DND-41 (cell line): ENCODE data around the gene IL22RA1.

ENCODE experiments used
- ATAC-seq: fragments of 200-7000 bp; cut with Tn5 transposase; 3 replicates; pipeline ENCODE4 v1.9.1; 2021; ENCODE audit warnings: low read depth; ENCODE audit not compliant: insufficient read depth
- DNase-seq: peaks from one replicate; pipeline ENCODE4 v3.0.0-alpha.2; 2020
- H2AFZ ChIP-seq: 2 replicates; pipeline ENCODE4 v1.6.0; 2012; ENCODE audit warnings: low read depth, low read length
- H3K27ac ChIP-seq: 2 replicates; pipeline ENCODE4 v1.5.1; 2012; ENCODE audit warnings: low read length, inconsistent platforms
- H3K27me3 ChIP-seq: fragments of 200-600 bp; sonication (generic); 2 replicates; pipeline ENCODE4 v1.6.0; 2012; ENCODE audit warnings: low read length, mild to moderate bottlenecking, inconsistent platforms; ENCODE audit not compliant: insufficient read depth, poor library complexity
- H3K36me3 ChIP-seq: 2 replicates; pipeline ENCODE4 v1.5.1; 2012; ENCODE audit warnings: low read length, inconsistent platforms; ENCODE audit not compliant: insufficient read depth
- H3K4me1 ChIP-seq: 2 replicates; pipeline ENCODE4 v1.5.1; 2012; ENCODE audit warnings: mild to moderate bottlenecking, low read length; ENCODE audit not compliant: insufficient read depth
- H3K4me2 ChIP-seq: 2 replicates; pipeline ENCODE4 v1.6.0; 2012; ENCODE audit warnings: mild to moderate bottlenecking, moderate library complexity, low read length, inconsistent platforms; ENCODE audit not compliant: insufficient read depth
- H3K4me3 ChIP-seq, 2 experiments: fragments of 200-600 bp in 1 of 2; shearing (Covaris generic) in 1 of 2; 2 replicates each; pipeline ENCODE4 v1.5.1; 2012 to 2016; ENCODE audit warnings: inconsistent platforms in 2 of 2, low read length in 2 of 2, mild to moderate bottlenecking in 2 of 2, low read depth in 1 of 2, moderate library complexity in 1 of 2
- H3K79me2 ChIP-seq: 2 replicates; pipeline ENCODE4 v1.6.0; 2012; ENCODE audit warnings: low read length, inconsistent platforms; ENCODE audit not compliant: insufficient read depth
- H3K9ac ChIP-seq: 2 replicates; pipeline ENCODE4 v1.6.0; 2012; ENCODE audit warnings: low read depth, mild to moderate bottlenecking, inconsistent platforms, low read length, moderate library complexity
- H3K9me3 ChIP-seq: 2 replicates; pipeline ENCODE4 v1.5.1; 2012; ENCODE audit warnings: low read length, moderate library complexity, mild to moderate bottlenecking, inconsistent platforms; ENCODE audit not compliant: insufficient read depth, severe bottlenecking
- H4K20me1 ChIP-seq: 2 replicates; pipeline ENCODE4 v1.6.0; 2012; ENCODE audit warnings: low read length; ENCODE audit not compliant: insufficient read depth
- CTCF ChIP-seq: IDR thresholded peaks from 2 replicates; pipeline ENCODE4 v1.5.1; 2012; ENCODE audit warnings: borderline replicate concordance, low read length, moderate library complexity, mild to moderate bottlenecking; ENCODE audit not compliant: poor library complexity, severe bottlenecking; ENCODE audit errors: extremely low read depth
- EZH2 ChIP-seq: IDR thresholded peaks from 3 replicates; pipeline ENCODE4 v1.6.1; 2012; ENCODE audit warnings: borderline replicate concordance, low read depth, mild to moderate bottlenecking, moderate library complexity, low read length, inconsistent platforms; ENCODE audit not compliant: severe bottlenecking

Gene IL22RA1

GRCh38 chr1:24127134-24127800 is 15.7 kb downstream of the IL22RA1 start:
- H3K4me2 ChIP-seq: no peak overlapping the region
- TF ChIP-seq CTCF: no peak
- no peak for TF ChIP-seq EZH2
- H3K36me3 ChIP-seq: no peaks in the 10 kb centered on the region
- H2AFZ ChIP-seq: no peak overlapping the region
- no peaks in the 10 kb centered on the region for H3K79me2 ChIP-seq
- H3K9ac ChIP-seq: no peak overlapping the region
- no peak for DNase-seq
- no peak overlapping the region for H3K4me3 ChIP-seq
- H3K27ac ChIP-seq: no peak overlapping the region
- no peaks in the 10 kb centered on the region for H3K27me3 ChIP-seq
- peaks cover 4% of the 10 kb centered on the region; the same call in 1 of the 2 replicates for H4K20me1 ChIP-seq
- ATAC-seq: no peak
- H3K4me1 ChIP-seq: no peaks in the 10 kb centered on the region
- H3K9me3 ChIP-seq: peaks cover 5% of the 10 kb centered on the region

GRCh38 chr1:24126672-24127023 is 16.3 kb downstream of the IL22RA1 start:
- Histone ChIP-seq H3K4me3 (no peak overlapping the region), H3K27ac (no peak overlapping the region), H3K27me3 (no peaks in the 10 kb centered on the region), H3K79me2 (no peaks in the 10 kb centered on the region), H3K4me2 (no peak overlapping the region), H3K9ac (no peak overlapping the region), H3K4me1 (no peaks in the 10 kb centered on the region), H3K9me3 (peaks cover 5% of the 10 kb centered on the region), H2AFZ (no peak overlapping the region), H4K20me1 (peaks cover 4% of the 10 kb centered on the region; the same call in 1 of the 2 replicates), H3K36me3 (no peaks in the 10 kb centered on the region)
- ATAC-seq: no peak
- TF ChIP-seq CTCF (no peak), EZH2 (no peak)
- no peak for DNase-seq

- H3K27ac ChIP-seq: no peak overlapping the region
- H2AFZ ChIP-seq: no peak overlapping the region
- H3K36me3 ChIP-seq: no peaks in the 10 kb centered on the region
- TF ChIP-seq EZH2: no peak
- no peak for TF ChIP-seq CTCF
- H3K4me1 ChIP-seq: no peaks in the 10 kb centered on the region
- peaks cover 2% of the 10 kb centered on the region for H3K27me3 ChIP-seq
- no peak overlapping the region for H3K4me2 ChIP-seq
- DNase-seq: no peak
- no peak for ATAC-seq
- peaks cover 5% of the 10 kb centered on the region for H3K9me3 ChIP-seq
- H3K79me2 ChIP-seq: no peaks in the 10 kb centered on the region
- peaks cover 5% of the 10 kb centered on the region; the same call in 1 of the 2 replicates for H4K20me1 ChIP-seq
- H3K4me3 ChIP-seq: no peak overlapping the region
- H3K9ac ChIP-seq: no peak overlapping the region
Observed at GRCh38 chr1:24126018-24126671, 16.8 kb downstream of the IL22RA1 start.
